Neural progenitor cell (in vitro differentiated cells): Measurements from ENCODE around the gene CCL15. TPM values are rescaled to one million over a fixed set of nuclear protein-coding genes. Genes with fewer than 3 reads are reported as not detected.

ENCODE experiments used
- DNase-seq: peaks from one replicate; pipeline ENCODE4 v3.0.0-alpha.2; 2016; ENCODE audit warnings: low spot score
- H2AFZ ChIP-seq: fragments of 200-600 bp; sonication (generic); replicated peaks from 2 replicates; pipeline ENCODE4 v1.6.1; 2016; ENCODE audit warnings: antibody characterized with exemption
- H3F3A ChIP-seq: fragments of 200-600 bp; sonication (generic); 2 replicates; pipeline ENCODE4 v1.6.1; 2016; ENCODE audit warnings: antibody characterized with exemption, low read depth
- H3K27ac ChIP-seq: fragments of 200-600 bp; sonication (generic); 2 replicates; pipeline ENCODE4 v1.5.1; 2016; ENCODE audit warnings: mild to moderate bottlenecking
- H3K27me3 ChIP-seq: fragments of 200-600 bp; sonication (generic); 2 replicates; pipeline ENCODE4 v1.6.1; 2016; ENCODE audit warnings: mild to moderate bottlenecking, moderate library complexity
- H3K36me3 ChIP-seq: fragments of 200-600 bp; sonication (generic); 2 replicates; pipeline ENCODE4 v1.5.1; 2016
- H3K4me1 ChIP-seq: fragments of 200-600 bp; sonication (generic); 2 replicates; pipeline ENCODE4 v1.6.1; 2016; ENCODE audit warnings: mixed run types
- H3K4me2 ChIP-seq: fragments of 200-600 bp; sonication (generic); 2 replicates; pipeline ENCODE4 v1.6.1; 2016
- H3K4me3 ChIP-seq: fragments of 200-600 bp; sonication (generic); 2 replicates; pipeline ENCODE4 v1.5.1; 2016
- H3K79me2 ChIP-seq: fragments of 200-600 bp; sonication (generic); 2 replicates; pipeline ENCODE4 v1.6.1; 2016; ENCODE audit warnings: low read depth
- H3K9ac ChIP-seq: fragments of 200-600 bp; sonication (generic); 2 replicates; pipeline ENCODE4 v1.6.1; 2016
- H3K9me3 ChIP-seq: fragments of 200-600 bp; sonication (generic); 2 replicates; pipeline ENCODE4 v1.5.1; 2016; ENCODE audit warnings: low read depth
- H4K20me1 ChIP-seq: fragments of 200-600 bp; sonication (generic); 2 replicates; pipeline ENCODE4 v1.6.1; 2016; ENCODE audit warnings: low read depth
- H3K27ac Mint-ChIP-seq: 3 replicates; pipeline ENCODE4 v1.8.0; 2021; ENCODE audit warnings: mixed read lengths
- H3K27me3 Mint-ChIP-seq: 2 replicates; pipeline ENCODE4 v1.8.0; 2022; ENCODE audit warnings: low read depth, mild to moderate bottlenecking, inconsistent platforms, moderate library complexity, mixed read lengths; ENCODE audit not compliant: insufficient read depth
- H3K36me3 Mint-ChIP-seq: 3 replicates; pipeline ENCODE4 v1.8.0; 2021; ENCODE audit warnings: mixed read lengths
- H3K4me1 Mint-ChIP-seq: 3 replicates; pipeline ENCODE4 v1.8.0; 2021; ENCODE audit warnings: mixed read lengths
- H3K4me3 Mint-ChIP-seq: 3 replicates; pipeline ENCODE4 v1.8.0; 2021; ENCODE audit warnings: mild to moderate bottlenecking, moderate library complexity, mixed read lengths
- H3K9me3 Mint-ChIP-seq: 3 replicates; pipeline ENCODE4 v1.8.0; 2020; ENCODE audit warnings: mixed read lengths
- CTCF ChIP-seq: fragments of 200-600 bp; sonication (generic); IDR thresholded peaks from 2 replicates; pipeline ENCODE4 v1.5.1; 2017; ENCODE audit warnings: antibody characterized with exemption, mild to moderate bottlenecking
- EZH2 ChIP-seq: fragments of 200-600 bp; sonication (generic); IDR thresholded peaks from 2 replicates; pipeline ENCODE4 v1.6.1; 2017; ENCODE audit warnings: antibody characterized with exemption, mild to moderate bottlenecking, moderate library complexity
- EZH2phosphoT487 ChIP-seq: fragments of 200-600 bp; sonication (generic); IDR thresholded peaks from 2 replicates; pipeline ENCODE4 v1.6.1; 2017; ENCODE audit warnings: antibody characterized with exemption
- total RNA-seq: library from RNA; depleted of rRNA; stranded (reverse); fragments of >200 nt; gene quantifications from 2 replicates; pipeline ENCODE4 v1.2.3, GENCODE V29; 2015; ENCODE audit warnings: low replicate concordance

Gene CCL15
- total RNA-seq, 1 donor from 2014 or later: not detected

- Mint-ChIP-seq H3K27me3 (peaks cover 2% of the 10 kb centered on the region), H3K9me3 (peaks cover 3% of the 10 kb centered on the region), H3K4me3 (no peak overlapping the region), H3K4me1 (peaks cover 6% of the 10 kb centered on the region), H3K36me3 (no peaks in the 10 kb centered on the region), H3K27ac (no peak overlapping the region)
- Histone ChIP-seq H3K4me3 (no peak overlapping the region), H3K27me3 (peaks cover 10% of the 10 kb centered on the region), H3K79me2 (no peaks in the 10 kb centered on the region), H3K4me1 (no peaks in the 10 kb centered on the region), H2AFZ (no peak overlapping the region), H3K36me3 (no peaks in the 10 kb centered on the region), H4K20me1 (no peaks in the 10 kb centered on the region), H3K27ac (no peak overlapping the region), H3K4me2 (no peak overlapping the region), H3K9me3 (no peaks in the 10 kb centered on the region), H3K9ac (no peak overlapping the region), H3F3A (no peaks in the 10 kb centered on the region)
- TF ChIP-seq EZH2 (no peak), EZH2phosphoT487 (no peak), CTCF (no peak)
- no peak for DNase-seq
Observed at GRCh38 chr17:36024106-36024869, 22.9 kb upstream of the CCL15 start.

GRCh38 chr17:36019423-36019822, 18.1 kb upstream of the CCL15 start:
- no peaks in the 10 kb centered on the region for H4K20me1 ChIP-seq
- Mint-ChIP-seq H3K4me1 (peaks cover 6% of the 10 kb centered on the region), H3K27ac (no peak overlapping the region), H3K27me3 (no peaks in the 10 kb centered on the region), H3K9me3 (peaks cover 3% of the 10 kb centered on the region), H3K36me3 (no peaks in the 10 kb centered on the region), H3K4me3 (no peak overlapping the region)
- no peak overlapping the region for H2AFZ ChIP-seq
- no peaks in the 10 kb centered on the region for H3K79me2 ChIP-seq
- no peak overlapping the region for H3K27ac ChIP-seq
- H3K4me2 ChIP-seq: no peak overlapping the region
- no peak overlapping the region for H3K9ac ChIP-seq
- H3K27me3 ChIP-seq: peaks cover 13% of the 10 kb centered on the region
- TF ChIP-seq EZH2: no peak
- no peak for TF ChIP-seq CTCF
- TF ChIP-seq EZH2phosphoT487: no peak
- no peaks in the 10 kb centered on the region for H3F3A ChIP-seq
- H3K9me3 ChIP-seq: no peaks in the 10 kb centered on the region
- no peak for DNase-seq
- H3K4me1 ChIP-seq: no peaks in the 10 kb centered on the region
- H3K36me3 ChIP-seq: no peaks in the 10 kb centered on the region
- H3K4me3 ChIP-seq: no peak overlapping the region

GRCh38 chr17:36017799-36018198, 16.4 kb upstream of the CCL15 start, which contains the start of gene CCL23:
TSS of gene CCL23 (minus strand) at chr17:36017972. CDS start at chr17:36017897, 75 bp downstream.
- Mint-ChIP-seq H3K4me1 (no peaks in the 10 kb centered on the region), H3K4me3 (no peak within 1 kb of the TSS), H3K36me3 (no peaks in the 10 kb centered on the region), H3K27ac (no peak within 1 kb of the TSS), H3K27me3 (no peaks in the 10 kb centered on the region), H3K9me3 (peaks cover 4% of the 10 kb centered on the region)
- H3K9ac ChIP-seq: no peak within 1 kb of the TSS
- peaks cover 13% of the 10 kb centered on the region for H3K27me3 ChIP-seq
- no peak for TF ChIP-seq CTCF
- TF ChIP-seq EZH2phosphoT487: no peak
- no peak for TF ChIP-seq EZH2
- no peak within 1 kb of the TSS for H3K4me3 ChIP-seq
- H3K4me1 ChIP-seq: no peaks in the 10 kb centered on the region
- no peaks in the 10 kb centered on the region for H3K36me3 ChIP-seq
- no peaks in the 10 kb centered on the region for H3F3A ChIP-seq
- H2AFZ ChIP-seq: no peak within 1 kb of the TSS
- no peaks in the 10 kb centered on the region for H3K9me3 ChIP-seq
- no peak within 1 kb of the TSS for H3K4me2 ChIP-seq
- H4K20me1 ChIP-seq: no peaks in the 10 kb centered on the region
- H3K27ac ChIP-seq: no peak within 1 kb of the TSS
- H3K79me2 ChIP-seq: no peaks in the 10 kb centered on the region
- DNase-seq: no peak
